ENCODE data around the gene EDIL3. TPM values are rescaled to one million over a fixed set of nuclear protein-coding genes. Genes with fewer than 3 reads are reported as not detected.
A peak's percentile ranks its signal among the peaks of the same experiment; 100 is the strongest.

EDIL3 gene
- total and polyA plus RNA-seq, 2 of the 13 experiments (the other 11 are each of a cell fraction or from before 2014, with no cell fraction given): 0.01 TPM; not detected in 1

DNA sequence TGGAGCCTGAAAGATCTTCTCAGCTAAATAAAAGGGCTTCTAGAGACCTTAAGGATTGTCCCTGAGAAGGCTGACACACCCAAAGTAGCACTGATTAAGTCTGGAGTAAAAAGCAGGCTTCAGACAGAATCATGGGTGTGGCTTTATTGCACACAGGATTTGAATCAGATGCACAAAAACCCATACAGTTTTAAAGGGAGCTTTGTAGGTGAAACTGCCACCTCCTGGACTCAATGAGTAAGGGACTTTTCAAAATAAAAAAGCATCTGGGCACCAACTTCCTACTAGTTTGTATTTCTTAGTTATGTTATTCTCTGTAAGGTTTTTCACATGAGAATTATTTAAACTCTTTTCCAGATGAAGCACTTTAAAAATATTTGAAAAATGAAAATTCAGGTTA is 129.4 kb downstream of the EDIL3 start:
- intact Hi-C loops (cut with micrococcal nuclease; ENCODE audit: unreplicated experiment): loop anchor here (1.0 to 10.0 kb wide), 2 partner anchors 331 to 537 kb away; no protein-coding TSS in a partner anchor
- Histone ChIP-seq H3K9me3 (ENCODE audit: low read length) (no peaks in the 10 kb centered on the region), H4K20me1 (ENCODE audit: insufficient read depth, low read length) (no peaks in the 10 kb centered on the region), H2AFZ (ENCODE audit: low read length) (no peak overlapping the region), H3K27ac (ENCODE audit: extremely low read length, insufficient read depth, low read length) (no peak overlapping the region), H3K4me3 (replicated peaks in 1 of 3; ENCODE audit: insufficient read depth in 1 of 3, low read depth in 2 of 3, low read length in 3 of 3) (no peak overlapping the region), H3K9ac (ENCODE audit: insufficient read depth, low read depth, low read length) (no peak overlapping the region), H3K4me2 (ENCODE audit: low read depth, low read length) (no peak overlapping the region), H3K36me3 (replicated peaks in 1 of 2; ENCODE audit: control insufficient read depth in 1 of 2, insufficient read depth in 2 of 2, low read length in 2 of 2) (no peaks in the 10 kb centered on the region), H3K79me2 (ENCODE audit: insufficient read depth, low read length) (no peaks in the 10 kb centered on the region), H3K27me3 (ENCODE audit: control insufficient read depth in 1 of 2, insufficient read depth in 2 of 2, low read length in 2 of 2) (no peaks in the 10 kb centered on the region), H3K4me1 (ENCODE audit: insufficient read depth, low read length) (no peaks in the 10 kb centered on the region)
- no peak for FAIRE-seq
- BruUV-seq (replicated peaks): no TSS peak
- DNase-seq (ENCODE audit: low spot score): peak; percentile 3
- in situ Hi-C loops (cut with HindIII; ENCODE audit: extremely low pct_ligation_motif_present, low pct_unique_long_range_greater_than_20kb): loop anchor here (5.0 kb wide), 1 partner anchor 533 kb away; the partner anchor contains the start of gene HAPLN1
- ChIA-PET CTCF (ENCODE audit: low intra/inter-chr PET ratio, low total read pairs) (interaction anchor here (1.4 kb wide), 1 partner anchor 537 kb away, joined by 6 read pairs; no protein-coding TSS in a partner anchor), POLR2A (no interaction called here)
- peak; percentile 51 for ATAC-seq
- TF ChIP-seq NR2F6 (IDR thresholded peaks at IDR 0.05): no peak
- TF ChIP-seq NR2F6 (CRISPR knock-in tag; IDR thresholded peaks at IDR 0.05): no peak
- TF ChIP-seq, protein P1, sequence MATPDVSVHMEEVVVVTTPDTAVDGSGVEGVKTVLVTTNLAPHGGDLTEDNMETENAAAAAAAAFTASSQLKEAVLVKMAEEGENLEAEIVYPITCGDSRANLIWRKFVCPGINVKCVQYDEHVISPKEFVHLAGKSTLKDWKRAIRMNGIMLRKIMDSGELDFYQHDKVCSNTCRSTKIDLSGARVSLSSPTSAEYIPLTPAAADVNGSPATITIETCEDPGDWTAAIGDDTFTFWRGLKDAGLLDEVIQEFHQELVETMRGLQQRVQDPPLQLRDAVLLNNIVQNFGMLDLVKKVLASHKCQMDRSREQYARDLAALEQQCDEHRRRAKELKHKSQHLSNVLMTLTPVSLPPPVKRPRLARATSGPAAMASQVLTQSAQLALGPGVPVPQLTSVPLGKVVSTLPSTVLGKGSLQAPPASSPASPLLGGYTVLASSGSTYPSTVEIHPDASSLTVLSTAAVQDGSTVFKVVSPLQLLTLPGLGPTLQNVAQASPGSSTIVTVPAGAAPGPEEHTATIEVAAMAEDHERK (CRISPR knock-in tag; IDR thresholded peaks at IDR 0.05; ENCODE audit: low read depth): no peak
- peak; percentile 22; the same call in 1 of the 2 replicates for TF ChIP-seq STAG1 (CRISPR knock-in tag; IDR thresholded peaks at IDR 0.05)
- TF ChIP-seq ZNF331 (CRISPR knock-in tag; IDR thresholded peaks at IDR 0.05): no peak
- TF ChIP-seq, protein P2, sequence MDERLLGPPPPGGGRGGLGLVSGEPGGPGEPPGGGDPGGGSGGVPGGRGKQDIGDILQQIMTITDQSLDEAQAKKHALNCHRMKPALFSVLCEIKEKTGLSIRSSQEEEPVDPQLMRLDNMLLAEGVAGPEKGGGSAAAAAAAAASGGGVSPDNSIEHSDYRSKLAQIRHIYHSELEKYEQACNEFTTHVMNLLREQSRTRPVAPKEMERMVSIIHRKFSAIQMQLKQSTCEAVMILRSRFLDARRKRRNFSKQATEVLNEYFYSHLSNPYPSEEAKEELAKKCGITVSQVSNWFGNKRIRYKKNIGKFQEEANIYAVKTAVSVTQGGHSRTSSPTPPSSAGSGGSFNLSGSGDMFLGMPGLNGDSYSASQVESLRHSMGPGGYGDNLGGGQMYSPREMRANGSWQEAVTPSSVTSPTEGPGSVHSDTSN (CRISPR knock-in tag; IDR thresholded peaks at IDR 0.05): no peak
- TF ChIP-seq HMG20B (CRISPR knock-in tag; conservative IDR thresholded peaks at IDR 0.05): no peak
- TF ChIP-seq ZSCAN30 (CRISPR knock-in tag; IDR thresholded peaks at IDR 0.05): no peak
- TF ChIP-seq ZNF772 (CRISPR knock-in tag; IDR thresholded peaks at IDR 0.05): no peak
- TF ChIP-seq ZIK1 (CRISPR knock-in tag; IDR thresholded peaks at IDR 0.05; ENCODE audit: borderline replicate concordance, low read depth): no peak
- peak; percentile 48; the same call in 1 of the 2 replicates for TF ChIP-seq SMC3 (IDR thresholded peaks at IDR 0.05; ENCODE audit: low read length)
- TF ChIP-seq, protein P3, sequence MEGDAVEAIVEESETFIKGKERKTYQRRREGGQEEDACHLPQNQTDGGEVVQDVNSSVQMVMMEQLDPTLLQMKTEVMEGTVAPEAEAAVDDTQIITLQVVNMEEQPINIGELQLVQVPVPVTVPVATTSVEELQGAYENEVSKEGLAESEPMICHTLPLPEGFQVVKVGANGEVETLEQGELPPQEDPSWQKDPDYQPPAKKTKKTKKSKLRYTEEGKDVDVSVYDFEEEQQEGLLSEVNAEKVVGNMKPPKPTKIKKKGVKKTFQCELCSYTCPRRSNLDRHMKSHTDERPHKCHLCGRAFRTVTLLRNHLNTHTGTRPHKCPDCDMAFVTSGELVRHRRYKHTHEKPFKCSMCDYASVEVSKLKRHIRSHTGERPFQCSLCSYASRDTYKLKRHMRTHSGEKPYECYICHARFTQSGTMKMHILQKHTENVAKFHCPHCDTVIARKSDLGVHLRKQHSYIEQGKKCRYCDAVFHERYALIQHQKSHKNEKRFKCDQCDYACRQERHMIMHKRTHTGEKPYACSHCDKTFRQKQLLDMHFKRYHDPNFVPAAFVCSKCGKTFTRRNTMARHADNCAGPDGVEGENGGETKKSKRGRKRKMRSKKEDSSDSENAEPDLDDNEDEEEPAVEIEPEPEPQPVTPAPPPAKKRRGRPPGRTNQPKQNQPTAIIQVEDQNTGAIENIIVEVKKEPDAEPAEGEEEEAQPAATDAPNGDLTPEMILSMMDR (CRISPR knock-in tag; IDR thresholded peaks at IDR 0.05): peak; percentile 22; the same call in 1 of the 2 replicates
- TF ChIP-seq GZF1 (CRISPR knock-in tag; IDR thresholded peaks at IDR 0.05): no peak
- no peak for TF ChIP-seq YEATS2 (CRISPR knock-in tag; IDR thresholded peaks at IDR 0.05; ENCODE audit: borderline replicate concordance)
- no peak for TF ChIP-seq DR1 (CRISPR knock-in tag; IDR thresholded peaks at IDR 0.05)
- no peak for TF ChIP-seq ZNF550 (CRISPR knock-in tag; IDR thresholded peaks at IDR 0.05; ENCODE audit: borderline replicate concordance)
- no peak for TF ChIP-seq NCOA1 (CRISPR knock-in tag; IDR thresholded peaks at IDR 0.05)
- no peak for TF ChIP-seq NFRKB (IDR thresholded peaks at IDR 0.05)
- TF ChIP-seq CBX5 (CRISPR knock-in tag; IDR thresholded peaks at IDR 0.05; ENCODE audit: borderline replicate concordance): no peak
- no peak for TF ChIP-seq ZBTB21 (CRISPR knock-in tag; IDR thresholded peaks at IDR 0.05)

Measured in HepG2 (cell line).